Karpas-422 (cell line): ENCODE data around the gene TSPAN5. TPM values are rescaled to one million over a fixed set of nuclear protein-coding genes. Genes with fewer than 3 reads are reported as not detected.

Experiments
- DNase-seq: peaks from one replicate; pipeline ENCODE4 v3.0.0-alpha.2; 2015
- H2AFZ ChIP-seq: fragments of 200-600 bp; sonication (generic); 2 replicates; pipeline ENCODE4 v1.6.1; 2014; ENCODE audit warnings: antibody characterized with exemption, low read length, mixed read lengths
- H3K27ac ChIP-seq: fragments of 200-600 bp; sonication (generic); 2 replicates; pipeline ENCODE4 v1.5.1; 2014; ENCODE audit warnings: mild to moderate bottlenecking, low read length, moderate library complexity
- H3K27me3 ChIP-seq: fragments of 200-600 bp; sonication (generic); 2 replicates; pipeline ENCODE4 v1.6.1; 2014; ENCODE audit warnings: low read length, mixed read lengths
- H3K36me3 ChIP-seq: fragments of 200-600 bp; sonication (generic); 2 replicates; pipeline ENCODE4 v1.6.1; 2014; ENCODE audit warnings: low read length, mixed read lengths; ENCODE audit not compliant: insufficient read depth
- H3K4me1 ChIP-seq: fragments of 200-600 bp; sonication (generic); 2 replicates; pipeline ENCODE4 v1.6.1; 2014; ENCODE audit warnings: mild to moderate bottlenecking, low read length, mixed read lengths
- H3K4me2 ChIP-seq: fragments of 200-600 bp; sonication (generic); 2 replicates; pipeline ENCODE4 v1.6.1; 2014; ENCODE audit warnings: low read length, low read depth, mild to moderate bottlenecking; ENCODE audit not compliant: poor library complexity, severe bottlenecking
- H3K4me3 ChIP-seq: fragments of 200-600 bp; sonication (generic); 2 replicates; pipeline ENCODE4 v1.5.1; 2014; ENCODE audit warnings: mild to moderate bottlenecking, antibody characterized with exemption, low read length, mixed read lengths
- H3K79me2 ChIP-seq: fragments of 200-600 bp; sonication (generic); 2 replicates; pipeline ENCODE4 v1.6.1; 2014; ENCODE audit warnings: mild to moderate bottlenecking, low read length, mixed read lengths
- H3K9ac ChIP-seq: fragments of 200-600 bp; sonication (generic); 2 replicates; pipeline ENCODE4 v1.6.0; 2014; ENCODE audit warnings: low read length
- H3K9me2 ChIP-seq: fragments of 200-600 bp; sonication (generic), shearing (Covaris generic); replicated peaks from 2 replicates; pipeline ENCODE4 v1.6.0; 2014; ENCODE audit warnings: mild to moderate bottlenecking, low read length, moderate library complexity; ENCODE audit not compliant: insufficient read depth
- H3K9me3 ChIP-seq: fragments of 300-700, 200-600 bp; sonication (generic); 2 replicates; pipeline ENCODE4 v1.6.1; 2014; ENCODE audit warnings: low read length, mixed read lengths
- H4K20me1 ChIP-seq: fragments of 200-600 bp; sonication (generic); 2 replicates; pipeline ENCODE4 v1.6.1; 2014; ENCODE audit warnings: mild to moderate bottlenecking, antibody characterized with exemption, low read length, low read depth; ENCODE audit not compliant: insufficient read depth
- total RNA-seq: library from RNA; depleted of rRNA; stranded (reverse); fragments of >200 nt; shearing (Covaris generic); gene quantifications from 2 replicates; pipeline ENCODE4 v1.2.3, GENCODE V29; 2014; ENCODE audit warnings: low replicate concordance

Gene TSPAN5
- total RNA-seq, 1 experiment from 2014 or later, result 0.15 TPM

GRCh38 chr4:98421111-98421510, 237.3 kb downstream of the TSPAN5 start:
- peaks cover 58% of the 10 kb centered on the region for H3K36me3 ChIP-seq

More at GRCh38 chr4:98421111-98421510, 237.3 kb downstream of the TSPAN5 start:
- Histone ChIP-seq H3K9ac (no peak overlapping the region), H3K4me3 (no peak overlapping the region), H2AFZ (no peak overlapping the region), H3K27ac (no peak overlapping the region), H3K4me2 (no peak overlapping the region), H3K9me2 (no peaks in the 10 kb centered on the region), H3K79me2 (no peaks in the 10 kb centered on the region), H3K9me3 (no peaks in the 10 kb centered on the region), H3K27me3 (no peaks in the 10 kb centered on the region), H4K20me1 (no peaks in the 10 kb centered on the region), H3K4me1 (no peaks in the 10 kb centered on the region)
- DNase-seq, result no peak
